CD4-positive, alpha-beta T cell treated with Interleukin-6 for 4 hours (primary cell): Measurements from ENCODE around the gene CCL17.
"Not testable (repeated sequence)": the region's sequence is repeated elsewhere in the genome, so short reads cannot be mapped to it uniquely, and the experiment has no call there.

ENCODE experiments used
- DNase-seq: peaks from one replicate; pipeline ENCODE4 v3.0.0-alpha.2; 2020; ENCODE audit warnings: mixed read lengths

Gene CCL17

DNA sequence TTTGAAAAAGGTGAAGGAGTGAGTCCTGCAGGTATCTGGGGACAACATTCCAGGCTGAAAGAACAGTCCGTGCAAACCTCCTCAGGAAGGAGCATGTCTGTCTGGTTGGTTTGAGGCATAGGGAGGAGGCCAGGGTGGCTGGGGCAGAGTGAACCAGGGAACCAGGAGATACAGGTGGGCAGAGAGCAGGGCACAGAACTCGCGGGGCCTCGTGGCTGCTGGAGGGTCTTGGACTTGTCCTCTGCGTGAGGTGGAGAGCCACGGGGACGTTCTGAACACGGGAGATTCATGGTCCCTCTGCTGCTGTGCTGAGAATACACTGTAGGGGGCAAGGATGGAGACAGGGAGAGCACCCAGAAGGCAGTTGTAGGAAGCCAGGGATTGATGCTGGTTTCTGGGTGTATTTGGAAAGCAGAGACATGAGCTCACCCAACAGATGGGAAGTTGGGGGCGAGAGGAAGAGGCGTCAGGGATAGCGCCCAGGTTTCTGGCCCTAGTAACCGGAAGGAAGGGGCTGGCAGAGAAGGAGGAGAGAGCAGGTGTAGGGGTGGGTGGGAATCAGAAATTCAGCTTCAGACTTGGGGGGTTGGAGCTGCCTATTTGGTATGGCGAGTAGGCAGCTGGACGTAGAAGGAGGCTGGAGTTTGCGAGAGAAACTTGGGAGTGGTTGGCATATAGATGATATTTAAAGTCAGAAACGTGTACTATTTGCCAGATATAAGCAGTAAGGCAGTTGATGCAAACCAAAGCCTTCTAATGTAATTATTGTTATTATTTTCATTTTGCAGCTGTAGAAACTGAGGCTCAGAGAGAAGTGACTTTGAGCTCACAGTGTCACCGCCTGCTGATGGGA is at the start of gene CCL17:
Gene CCL17 (plus strand): TSS at position 803 of the 853 bp plus-strand sequence. CDS start 9,166 bp downstream, outside the sequence.
- no peak for DNase-seq

DNA sequence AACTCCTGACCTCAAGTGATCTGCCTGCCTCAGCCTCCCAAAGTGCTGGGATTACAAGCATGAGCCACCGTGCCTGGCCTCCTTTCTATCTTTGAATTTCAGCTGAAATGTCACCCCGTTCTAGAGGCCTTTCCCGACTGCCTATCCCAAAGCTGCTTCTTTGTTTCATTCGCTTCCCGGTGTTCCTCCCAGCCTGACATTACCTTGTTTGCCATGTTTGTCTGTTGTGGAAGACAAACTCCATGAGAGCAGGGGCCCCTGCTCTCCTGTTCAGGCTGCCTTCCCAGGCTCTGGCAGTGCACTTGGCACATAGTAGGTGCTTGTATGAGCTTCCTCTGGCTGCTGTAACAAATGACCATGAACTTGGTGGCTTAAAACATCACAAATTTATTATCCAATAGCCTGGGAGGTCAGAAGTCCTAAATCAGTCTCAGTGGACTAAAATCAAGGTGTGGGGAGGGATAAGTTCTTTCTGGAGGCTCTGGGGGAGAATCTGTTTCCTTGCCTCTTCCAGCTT is 48.6 kb upstream of the CCL17 start:
- DNase-seq, result no peak

DNA sequence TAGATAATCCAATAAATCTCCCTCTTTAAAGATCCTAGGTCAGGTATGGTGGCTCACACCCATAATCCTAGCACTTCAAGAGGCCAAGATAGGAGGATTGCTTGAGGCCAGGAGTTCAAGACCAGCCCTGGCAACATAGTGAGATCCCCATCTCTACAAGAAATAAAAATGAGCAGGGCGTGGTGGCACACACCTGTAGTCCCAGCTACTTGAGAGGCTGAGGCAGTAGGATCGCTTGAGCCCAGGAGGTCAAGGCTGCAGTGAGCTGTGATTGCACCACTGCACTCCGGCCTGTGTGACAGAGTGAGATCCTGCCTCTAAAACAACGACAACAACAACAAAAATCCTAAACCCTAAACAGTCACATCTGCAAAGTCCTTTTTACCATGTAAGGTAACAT is 48.0 kb upstream of the CCL17 start:
- DNase-seq, result no peak

DNA sequence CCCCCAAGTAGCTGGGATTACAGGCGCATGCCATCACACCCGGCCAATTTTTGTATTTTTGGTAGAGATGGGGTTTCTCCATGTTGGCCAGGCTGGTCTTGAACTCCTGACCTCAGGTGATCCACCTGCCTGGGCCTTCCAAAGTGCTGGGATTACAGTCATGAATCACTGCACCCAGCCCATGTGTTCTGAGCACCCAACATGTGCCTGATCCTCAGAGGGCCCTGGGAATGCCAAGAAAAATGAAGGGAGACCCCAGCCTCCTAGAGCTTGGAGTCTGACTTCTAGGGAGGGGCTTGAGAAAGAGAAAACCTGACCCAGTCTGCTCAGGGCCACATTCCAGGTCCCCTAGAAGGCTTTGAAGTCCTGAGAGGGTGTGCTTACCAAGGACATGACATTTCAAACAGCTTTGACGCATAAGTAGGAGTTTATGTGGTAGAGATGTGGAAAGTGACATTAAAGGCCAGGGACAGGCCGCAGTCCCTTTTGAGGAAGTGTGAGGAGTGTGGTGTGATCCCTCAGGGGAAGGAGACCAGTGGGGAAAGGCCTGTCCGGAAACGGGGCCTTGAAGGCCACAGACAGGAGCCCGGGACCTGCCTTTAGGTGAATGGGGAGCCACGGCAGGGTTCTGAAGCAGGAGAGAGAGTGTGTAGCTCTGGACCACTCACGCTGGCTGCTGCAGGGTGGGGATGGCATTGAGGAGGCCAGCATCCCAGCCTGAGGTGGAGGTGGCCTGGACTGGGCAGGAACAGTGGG is 47.1 kb upstream of the CCL17 start:
- no peak for DNase-seq

DNA sequence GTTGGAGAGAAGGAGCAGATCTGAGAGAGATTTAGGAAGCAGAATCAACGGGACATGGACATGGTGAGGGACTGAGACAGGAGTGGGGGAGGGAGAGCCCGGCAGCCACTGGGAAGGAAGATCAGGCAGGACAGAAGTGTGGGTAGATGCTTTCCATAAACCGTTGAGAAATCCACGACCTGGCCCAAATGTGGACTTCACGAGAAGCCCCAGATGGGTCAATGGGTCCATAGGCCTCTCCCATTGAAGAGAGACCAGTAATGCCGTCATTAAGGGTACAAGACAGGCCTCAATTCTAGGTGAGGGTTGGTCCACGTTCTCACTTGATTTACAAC is 46.5 kb upstream of the CCL17 start:
- DNase-seq, result no peak

DNA sequence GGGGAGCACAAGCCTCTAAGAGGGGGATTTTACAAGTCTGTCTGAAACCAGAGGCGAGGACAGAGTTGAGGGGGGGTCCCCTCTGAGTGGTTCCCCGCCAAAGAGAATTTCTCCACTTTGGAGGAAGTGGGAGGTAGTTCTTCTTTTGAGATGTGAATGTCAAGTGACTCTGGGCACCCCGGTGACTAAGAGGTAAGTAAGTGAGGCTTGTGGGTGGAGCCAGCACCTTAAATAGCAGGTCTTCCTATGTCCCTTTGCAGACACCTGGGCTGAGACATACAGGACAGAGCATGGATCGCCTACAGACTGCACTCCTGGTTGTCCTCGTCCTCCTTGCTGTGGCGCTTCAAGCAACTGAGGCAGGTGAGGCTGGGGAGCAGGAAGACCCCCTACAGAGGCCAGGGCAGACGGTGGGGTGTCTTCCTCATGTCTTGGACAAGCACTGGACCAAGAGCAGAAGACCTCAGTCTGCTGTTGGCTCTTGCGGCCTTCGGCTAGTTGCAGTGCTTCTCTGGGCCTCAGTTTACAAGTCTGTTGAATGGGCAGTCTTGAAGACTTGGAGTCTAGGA is 46.0 kb upstream of the CCL17 start, which contains the start of gene CCL22:
Gene CCL22 (plus strand): TSS at position 257 of the 569 bp plus-strand sequence. CDS start 34 bp downstream, at position 291.
- DNase-seq, result no peak

DNA sequence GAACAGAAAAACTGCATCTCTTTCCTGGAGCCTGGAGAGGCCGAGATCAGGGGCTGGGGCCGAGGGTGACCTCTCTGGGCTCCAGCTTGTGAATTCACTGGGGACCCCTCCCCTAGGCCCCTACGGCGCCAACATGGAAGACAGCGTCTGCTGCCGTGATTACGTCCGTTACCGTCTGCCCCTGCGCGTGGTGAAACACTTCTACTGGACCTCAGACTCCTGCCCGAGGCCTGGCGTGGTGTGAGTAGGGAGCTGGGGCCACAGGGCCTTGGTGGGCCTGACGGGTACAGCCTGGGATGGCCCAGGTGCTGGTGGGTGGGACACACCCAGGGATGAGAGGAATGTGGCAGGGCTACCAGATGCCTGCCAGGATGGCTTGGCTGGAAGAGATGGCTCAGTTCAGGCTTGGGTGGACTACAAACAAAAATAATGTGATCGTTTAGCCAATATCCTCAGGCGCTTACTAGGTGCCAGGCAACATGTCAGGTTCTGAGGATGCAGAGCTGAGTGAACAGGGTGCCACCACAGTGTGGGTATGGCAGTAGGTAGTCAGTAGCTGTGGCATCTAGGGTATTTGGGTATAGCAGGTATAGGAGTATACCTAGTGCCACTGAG is 44.1 kb upstream of the CCL17 start:
- no peak for DNase-seq

DNA sequence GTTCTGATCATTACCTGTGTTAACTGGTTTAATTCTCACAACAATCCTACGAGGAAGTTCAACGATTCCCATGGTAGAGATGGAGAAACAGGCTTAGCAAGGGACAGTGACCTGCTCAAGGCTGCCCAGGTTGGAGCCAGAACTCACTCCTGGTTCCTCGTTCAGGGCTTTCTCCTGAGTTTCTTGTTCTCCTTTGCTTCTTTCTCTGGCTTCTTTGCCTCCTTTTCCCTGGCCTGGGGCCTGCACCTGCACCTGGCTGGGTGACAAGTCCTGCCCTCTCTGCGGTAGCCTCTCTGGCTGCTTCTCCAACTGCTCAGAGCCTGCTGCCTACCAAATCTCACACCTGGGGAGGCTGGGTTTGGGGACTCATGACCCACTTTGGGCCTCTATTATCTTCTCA is 43.2 kb upstream of the CCL17 start:
- no peak for DNase-seq

DNA sequence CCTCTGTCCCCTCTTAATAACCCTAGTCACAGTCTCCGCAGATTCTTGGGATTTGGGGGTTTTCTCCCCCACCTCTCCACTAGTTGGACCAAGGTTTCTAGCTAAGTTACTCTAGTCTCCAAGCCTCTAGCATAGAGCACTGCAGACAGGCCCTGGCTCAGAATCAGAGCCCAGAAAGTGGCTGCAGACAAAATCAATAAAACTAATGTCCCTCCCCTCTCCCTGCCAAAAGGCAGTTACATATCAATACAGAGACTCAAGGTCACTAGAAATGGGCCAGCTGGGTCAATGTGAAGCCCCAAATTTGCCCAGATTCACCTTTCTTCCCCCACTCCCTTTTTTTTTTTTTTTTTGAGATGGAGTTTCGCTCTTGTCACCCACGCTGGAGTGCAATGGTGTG is 40.4 kb upstream of the CCL17 start:
- DNase-seq, result no peak

DNA sequence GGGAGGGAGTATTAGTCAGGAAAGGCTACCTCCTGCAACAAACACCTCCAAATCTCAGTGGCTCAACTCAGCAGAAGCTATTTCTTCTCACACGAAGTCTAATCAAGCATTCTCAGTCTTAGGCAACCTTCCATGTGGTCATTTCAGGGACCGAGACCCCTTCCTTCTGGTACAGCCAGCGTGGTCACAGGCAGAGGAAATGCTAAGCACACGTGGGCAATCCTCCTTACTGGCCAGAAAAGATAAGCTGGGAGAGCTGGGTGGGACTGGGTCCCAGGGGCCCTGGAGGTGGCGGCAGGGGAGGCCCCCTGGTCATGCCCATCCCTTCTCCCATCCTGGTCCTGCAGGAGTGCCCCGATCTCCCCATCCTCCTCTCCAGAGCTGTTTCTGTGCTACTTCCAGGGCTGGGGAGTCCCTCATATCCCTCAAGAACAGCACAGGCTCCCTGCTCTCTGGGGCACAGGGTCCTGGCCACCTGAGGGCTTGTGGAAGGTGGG is 38.0 kb upstream of the CCL17 start:
- DNase-seq, result no peak

DNA sequence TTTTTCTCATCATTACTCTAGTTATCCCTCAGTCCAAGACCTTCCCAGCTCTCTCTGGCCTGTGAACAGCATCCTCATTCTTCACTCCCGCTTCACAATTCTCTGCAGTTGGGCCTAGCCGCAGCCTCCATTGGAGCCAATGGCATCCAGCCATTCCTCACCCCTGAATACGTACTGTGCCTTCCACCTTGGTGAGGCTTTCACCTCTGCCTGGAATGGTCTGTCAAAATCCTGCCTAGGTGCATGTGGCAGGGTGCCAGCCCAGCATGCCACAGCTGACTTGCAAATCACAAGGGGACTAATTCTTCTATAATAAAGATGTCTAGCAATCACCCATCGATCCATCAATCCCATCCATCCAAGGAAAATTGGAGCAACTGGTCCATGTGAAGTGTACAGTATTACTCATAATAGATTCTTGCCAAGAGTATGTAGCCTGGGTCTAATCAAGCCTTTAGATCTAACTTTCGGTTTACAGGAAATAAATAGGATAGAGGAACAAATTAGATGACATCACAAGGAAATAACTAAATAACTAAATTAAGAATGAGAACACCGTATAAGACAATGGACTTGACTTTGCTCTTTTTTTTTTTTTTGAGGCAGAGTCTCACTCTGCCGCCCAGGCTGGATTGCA is 37.3 kb upstream of the CCL17 start:
- DNase-seq, result no peak

DNA sequence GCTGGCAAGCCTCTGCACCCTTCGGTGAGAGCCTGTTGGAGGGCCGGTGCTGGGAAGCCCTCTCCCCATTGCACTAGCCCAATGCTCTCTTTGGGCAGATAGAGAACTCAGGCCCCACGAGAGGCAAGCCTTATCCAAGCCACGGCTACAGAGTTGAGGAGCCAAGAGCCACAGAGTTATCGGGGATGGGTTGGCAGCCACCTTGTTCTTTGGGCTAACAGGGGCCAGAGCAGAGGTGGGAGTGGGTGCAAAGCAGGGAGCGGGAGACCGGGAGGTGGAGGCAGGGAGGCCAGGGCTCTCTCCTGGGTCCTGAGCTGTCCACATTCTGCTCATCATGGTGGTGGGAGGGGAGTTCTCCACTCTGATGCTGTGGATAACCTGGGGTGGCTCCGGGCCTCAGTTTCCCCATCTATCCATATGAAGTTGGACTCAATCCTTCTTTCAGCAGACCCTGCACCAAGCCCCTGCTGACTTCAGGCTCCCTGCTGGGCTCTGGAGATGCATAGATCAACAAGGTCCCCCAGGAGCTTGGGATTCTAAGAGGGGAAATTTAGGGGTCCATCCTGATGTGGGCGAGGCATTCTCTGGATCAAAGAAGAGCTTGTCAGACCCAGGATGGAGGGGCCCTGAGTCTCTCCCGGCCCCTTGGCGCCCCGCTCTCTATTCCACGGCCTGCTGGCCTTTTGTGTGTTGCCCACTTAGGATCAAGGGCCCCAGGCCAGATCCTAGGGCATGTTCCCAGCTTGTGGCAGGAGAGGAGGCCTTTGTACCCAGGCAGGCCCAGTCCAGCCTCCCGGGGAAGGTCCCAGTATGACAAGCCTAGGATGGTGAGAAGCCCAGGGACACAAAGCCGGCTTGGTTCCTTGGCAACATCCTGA is 32.8 kb upstream of the CCL17 start:
- no peak for DNase-seq

DNA sequence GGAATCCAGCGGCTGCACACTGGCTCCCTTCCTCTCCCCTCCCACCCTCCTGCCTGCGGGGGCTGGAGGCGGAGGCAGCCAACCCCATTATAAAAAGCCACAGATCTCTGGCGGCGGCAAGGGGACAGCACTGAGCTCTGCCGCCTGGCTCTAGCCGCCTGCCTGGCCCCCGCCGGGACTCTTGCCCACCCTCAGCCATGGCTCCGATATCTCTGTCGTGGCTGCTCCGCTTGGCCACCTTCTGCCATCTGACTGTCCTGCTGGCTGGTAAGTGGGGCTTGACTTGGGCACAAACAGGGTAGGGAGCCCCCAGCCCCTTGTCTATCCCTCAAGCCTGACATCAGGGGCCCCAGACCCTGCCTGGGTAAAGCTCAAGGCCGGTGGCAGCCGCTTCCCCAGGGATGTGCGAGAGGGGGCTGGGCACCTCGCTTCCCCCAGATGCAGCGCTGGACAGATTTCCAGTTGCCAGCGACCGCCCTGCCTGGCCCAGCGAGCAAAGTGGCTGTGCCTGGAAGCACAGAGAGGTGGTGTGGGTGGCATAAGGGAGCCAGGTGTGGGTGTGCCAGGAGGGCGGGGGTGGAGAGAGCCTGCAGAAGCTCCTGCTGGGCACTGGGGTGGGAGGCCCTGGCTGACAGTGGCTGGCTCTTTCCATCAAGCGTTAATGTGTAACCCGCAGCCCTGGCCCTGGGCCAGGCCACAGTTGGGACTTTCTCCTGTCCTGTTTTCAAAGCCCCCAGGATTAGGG is 32.0 kb upstream of the CCL17 start, which contains the start of gene CX3CL1:
Gene CX3CL1 (plus strand): TSS at position 119 of the 745 bp plus-strand sequence. CDS start 79 bp downstream, at position 198.
- DNase-seq, result no peak

DNA sequence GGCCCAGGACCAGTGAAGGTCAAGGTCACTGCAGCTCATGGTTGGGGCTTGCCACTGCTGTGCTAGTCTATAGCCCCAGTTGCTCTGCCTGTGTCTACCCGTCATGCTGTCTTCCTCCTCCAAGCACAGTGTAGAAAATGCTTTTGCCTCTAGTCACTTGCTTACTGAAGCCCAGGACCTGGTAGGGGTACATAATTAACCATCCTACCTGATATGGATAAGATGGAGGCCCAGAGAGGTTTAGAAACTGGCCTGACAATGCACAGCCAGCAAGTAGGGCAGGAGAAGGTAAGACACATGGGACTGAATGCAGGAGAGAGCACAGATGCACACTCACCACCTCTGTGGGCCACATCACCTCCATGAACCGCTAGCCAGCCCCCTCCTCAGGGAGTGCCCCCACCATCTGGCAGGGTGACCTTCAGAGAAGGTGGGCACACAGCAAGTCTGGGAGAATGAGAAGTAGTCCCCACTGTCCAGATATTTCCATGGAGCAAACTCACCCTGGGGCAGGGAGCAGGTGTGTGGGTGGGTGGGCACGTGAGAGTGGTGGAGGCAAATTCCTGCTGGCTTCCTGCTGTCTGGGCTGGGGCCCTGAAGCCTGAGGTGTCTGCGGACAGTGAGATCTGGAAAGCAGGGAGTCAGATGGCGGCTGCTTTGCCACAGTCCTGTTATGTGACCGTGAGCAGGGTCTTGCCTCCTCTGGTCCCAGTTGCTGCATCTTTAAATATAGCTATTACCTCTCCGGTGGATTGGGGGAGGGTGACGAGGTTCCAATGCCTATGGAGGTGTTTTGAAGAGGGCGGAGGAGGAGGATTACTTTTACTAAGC is 31.2 kb upstream of the CCL17 start:
- no peak for DNase-seq

DNA sequence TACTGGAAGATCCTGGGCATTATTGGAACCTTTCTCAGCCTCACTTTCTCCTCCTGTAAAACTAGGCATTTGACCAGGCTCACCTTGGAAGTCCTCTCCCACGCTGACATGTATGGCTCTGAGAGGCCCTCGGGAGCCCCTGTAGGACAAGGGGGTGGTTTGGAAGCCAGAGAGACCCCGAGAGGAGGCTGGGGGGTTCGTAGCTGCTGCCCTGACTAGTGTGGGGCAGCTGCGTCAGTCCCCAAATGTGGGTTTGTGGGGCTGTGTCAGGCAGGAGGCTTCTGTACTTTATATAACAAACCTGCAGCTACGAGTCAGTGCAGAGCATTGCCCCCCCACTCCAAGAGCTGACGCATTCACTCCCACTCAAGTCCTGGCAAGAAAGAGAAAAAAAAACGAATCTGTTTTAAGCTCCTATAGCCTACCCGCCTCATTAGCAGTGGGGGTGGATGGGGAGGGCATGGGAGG is 30.5 kb upstream of the CCL17 start:
- no peak for DNase-seq

DNA sequence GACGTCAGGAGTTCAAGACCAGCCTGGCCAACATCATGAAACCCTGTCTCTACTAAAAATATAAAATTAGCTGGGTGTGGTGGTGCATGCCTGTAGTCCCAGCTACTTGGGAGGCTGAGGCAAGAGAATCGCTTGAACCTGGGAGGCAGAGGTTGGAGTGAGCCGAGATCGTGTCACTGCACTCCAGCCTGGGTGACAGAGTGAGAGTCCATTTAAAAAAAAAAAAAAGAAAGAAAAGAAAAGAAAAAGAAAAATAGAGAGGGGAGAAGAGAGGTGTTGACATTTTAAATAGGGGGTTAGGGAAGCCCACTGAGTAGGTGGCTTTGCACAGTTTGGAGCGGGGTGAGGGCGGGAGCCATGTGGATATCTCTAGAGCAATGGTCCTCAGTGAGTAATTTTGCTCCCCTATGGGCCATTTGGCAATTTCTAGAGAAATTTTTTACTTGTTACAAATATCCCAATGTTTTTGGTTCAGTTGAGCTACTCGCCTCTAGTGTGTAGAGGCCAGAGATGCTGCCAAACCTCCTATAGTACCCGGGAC is 29.6 kb upstream of the CCL17 start:
- DNase-seq, result not testable (repeated sequence)

DNA sequence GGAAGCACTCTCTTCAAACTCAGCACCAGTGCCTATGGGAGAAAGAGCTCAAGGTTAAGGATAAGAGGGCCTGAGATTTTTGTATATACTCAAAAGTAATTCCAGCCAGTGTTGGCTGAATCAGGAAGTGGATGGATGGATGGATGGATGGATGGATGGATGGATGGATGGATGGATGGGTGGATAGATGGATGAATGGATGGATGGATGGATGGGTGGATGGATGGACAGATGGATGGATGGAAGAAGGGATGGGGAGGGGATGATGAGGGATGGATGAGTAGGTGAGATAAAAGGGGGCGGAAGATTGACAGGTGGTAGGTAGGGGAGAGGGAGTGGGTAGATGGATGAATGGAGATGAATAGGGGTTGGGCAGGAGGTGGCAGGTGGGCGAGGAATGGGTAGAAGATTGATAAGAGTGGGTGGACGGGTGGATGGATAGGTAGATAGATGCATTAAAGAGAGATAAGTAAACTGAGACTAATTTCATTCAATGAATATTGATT is 28.2 kb upstream of the CCL17 start:
- DNase-seq, result no peak

DNA sequence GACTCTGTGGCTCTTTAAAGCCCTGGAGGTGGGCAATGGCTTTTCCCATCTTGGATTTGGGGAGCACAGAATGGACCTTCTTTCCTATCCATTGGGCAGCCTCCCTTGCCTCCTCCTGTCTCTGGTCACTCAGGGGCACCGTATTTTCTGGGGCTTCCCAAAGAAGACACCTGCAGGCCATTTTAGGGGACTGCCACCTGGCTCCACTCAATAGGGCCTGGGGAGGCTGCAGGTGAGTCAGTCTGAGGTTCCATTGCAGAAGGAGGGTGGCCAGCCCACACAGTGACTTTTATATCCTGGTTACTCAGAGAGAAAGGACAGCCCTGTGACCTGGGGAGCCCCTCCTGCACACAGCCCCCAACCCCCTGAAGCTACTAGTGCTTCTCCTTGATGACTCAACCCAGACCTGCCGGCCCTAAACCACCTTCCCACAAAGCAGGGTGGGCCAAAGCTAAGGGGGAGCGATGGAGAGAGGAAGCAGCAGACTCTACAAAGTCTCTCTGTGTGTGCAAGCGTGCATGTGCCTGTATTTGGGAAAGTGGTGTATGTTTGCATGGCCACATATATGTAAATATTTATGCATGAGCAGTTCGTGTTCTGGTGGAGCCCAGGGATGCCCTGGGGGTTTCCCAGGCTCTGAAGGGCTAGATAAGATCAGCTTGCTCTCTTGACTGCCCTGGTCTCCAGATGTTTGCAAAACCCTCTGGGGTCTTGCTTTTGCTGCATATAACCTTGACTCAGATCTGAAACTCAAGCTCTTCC is 27.3 kb upstream of the CCL17 start:
- DNase-seq, result no peak
